ENCODE data around the gene PTPRCAP. TPM values are rescaled to one million over a fixed set of nuclear protein-coding genes. Genes with fewer than 3 reads are reported as not detected.

The PTPRCAP gene
- total and polyA plus RNA-seq, 2 donors from 2014 or later = 4.7 to 20.3 TPM

- peaks cover 0 to 26% (median 11%) of the 10 kb centered on the region in 3 donors for H3K4me1 ChIP-seq (ENCODE audit: control insufficient read depth in 2 of 3, insufficient read depth in 2 of 3, low read depth in 1 of 3, low read length in 3 of 3)
- no peaks in the 10 kb centered on the region for H3K9me3 ChIP-seq (ENCODE audit: control insufficient read depth in 2 of 3, insufficient read depth in 1 of 3, low read length in 3 of 3)
- no peaks in the 10 kb centered on the region for H3K36me3 ChIP-seq (ENCODE audit: control insufficient read depth in 2 of 3, insufficient read depth in 3 of 3, low read length in 3 of 3)
- no peak for FAIRE-seq
- no peak for DNase-seq
- no peak overlapping the region for H3K27ac ChIP-seq (ENCODE audit: low read depth in 2 of 2, low read length in 2 of 2)
- intact Hi-C loops (cut with DNase I) = no loop called here
- H3K9ac ChIP-seq (ENCODE audit: low read length in 3 of 3) = peak overlapping the region in 1 of 3 donors; percentile 26
- H3K4me3 ChIP-seq (ENCODE audit: low read length in 3 of 3) = peak overlapping the region in 1 of 3 donors; percentile 29
- TF ChIP-seq CTCF (IDR thresholded peaks at IDR 0.05; ENCODE audit: borderline replicate concordance, extremely low read depth, insufficient read depth) = no peak
- H3K27me3 ChIP-seq (ENCODE audit: control insufficient read depth, insufficient read depth, low read length) = no peaks in the 10 kb centered on the region
These were observed 18.0 kb downstream of the PTPRCAP start for GRCh38 chr11:67419325-67420049.

- DNase-seq (peak in 1 of 5 donors; percentile 80), FAIRE-seq (no peak)
- no peak overlapping the region for H3K4me3 ChIP-seq (ENCODE audit: low read length in 3 of 3)
- peaks cover 0 to 26% (median 11%) of the 10 kb centered on the region in 3 donors for H3K4me1 ChIP-seq (ENCODE audit: control insufficient read depth in 2 of 3, insufficient read depth in 2 of 3, low read depth in 1 of 3, low read length in 3 of 3)
- H3K9ac ChIP-seq (ENCODE audit: low read length in 3 of 3) = no peak overlapping the region
- TF ChIP-seq CTCF (IDR thresholded peaks at IDR 0.05; ENCODE audit: borderline replicate concordance, extremely low read depth, insufficient read depth) = no peak
- H3K9me3 ChIP-seq (ENCODE audit: control insufficient read depth in 2 of 3, insufficient read depth in 1 of 3, low read length in 3 of 3) = no peaks in the 10 kb centered on the region
- H3K27me3 ChIP-seq (ENCODE audit: control insufficient read depth, insufficient read depth, low read length) = no peaks in the 10 kb centered on the region
- intact Hi-C loops (cut with DNase I) = no loop called here
- H3K27ac ChIP-seq (ENCODE audit: low read depth in 2 of 2, low read length in 2 of 2) = no peak overlapping the region
- H3K36me3 ChIP-seq (ENCODE audit: control insufficient read depth in 2 of 3, insufficient read depth in 3 of 3, low read length in 3 of 3) = no peaks in the 10 kb centered on the region
These were observed 18.8 kb downstream of the PTPRCAP start for GRCh38 chr11:67418476-67419281.

- Histone ChIP-seq H3K27ac (ENCODE audit: low read depth in 2 of 2, low read length in 2 of 2) (no peak overlapping the region), H3K9ac (ENCODE audit: low read length in 3 of 3) (no peak overlapping the region), H3K36me3 (ENCODE audit: control insufficient read depth in 2 of 3, insufficient read depth in 3 of 3, low read length in 3 of 3) (no peaks in the 10 kb centered on the region), H3K27me3 (ENCODE audit: control insufficient read depth, insufficient read depth, low read length) (no peaks in the 10 kb centered on the region), H3K9me3 (ENCODE audit: control insufficient read depth in 2 of 3, insufficient read depth in 1 of 3, low read length in 3 of 3) (no peaks in the 10 kb centered on the region), H3K4me3 (ENCODE audit: low read length in 3 of 3) (no peak overlapping the region), H3K4me1 (ENCODE audit: control insufficient read depth in 2 of 3, insufficient read depth in 2 of 3, low read depth in 1 of 3, low read length in 3 of 3) (peaks cover 0 to 26% (median 11%) of the 10 kb centered on the region in 3 donors)
- TF ChIP-seq CTCF (IDR thresholded peaks at IDR 0.05; ENCODE audit: borderline replicate concordance, extremely low read depth, insufficient read depth) = no peak
- DNase-seq = no peak
- intact Hi-C loops (cut with DNase I) = no loop called here
- no peak for FAIRE-seq
These were observed 20.1 kb downstream of the PTPRCAP start for GRCh38 chr11:67417425-67417824.

Data from kidney (tissue), 14 donors.